DOHH2 (cell line): ENCODE measurements around the gene PPP1R14C.

Source experiments
- H3F3A ChIP-seq: fragments of 200-600 bp; sonication (generic), shearing (Covaris generic); 2 replicates; pipeline ENCODE4 v1.6.0; 2016; ENCODE audit warnings: antibody characterized with exemption, mild to moderate bottlenecking; ENCODE audit not compliant: control insufficient read depth, insufficient read depth
- H3K27ac ChIP-seq: fragments of 200-600 bp; sonication (generic); 2 replicates; pipeline ENCODE4 v1.5.1; 2014; ENCODE audit warnings: low read depth, mild to moderate bottlenecking, low read length, moderate library complexity
- H3K27me3 ChIP-seq: fragments of 200-600 bp; sonication (generic); 2 replicates; pipeline ENCODE4 v1.6.1; 2014; ENCODE audit warnings: mild to moderate bottlenecking, low read length, mixed read lengths; ENCODE audit not compliant: control insufficient read depth
- H3K36me3 ChIP-seq: fragments of 200-600 bp; sonication (generic); 2 replicates; pipeline ENCODE4 v1.6.1; 2014; ENCODE audit warnings: mild to moderate bottlenecking, low read length, moderate library complexity, mixed read lengths; ENCODE audit not compliant: control insufficient read depth
- H3K4me1 ChIP-seq: fragments of 200-600 bp; sonication (generic); 2 replicates; pipeline ENCODE4 v1.6.1; 2014; ENCODE audit warnings: mild to moderate bottlenecking, low read length, mixed read lengths; ENCODE audit not compliant: control insufficient read depth
- H3K4me2 ChIP-seq: fragments of 200-600 bp; sonication (generic); 2 replicates; pipeline ENCODE4 v1.6.0; 2014; ENCODE audit warnings: mild to moderate bottlenecking, low read length, moderate library complexity
- H3K4me3 ChIP-seq: fragments of 200-600 bp; sonication (generic); 2 replicates; pipeline ENCODE4 v1.5.1; 2014; ENCODE audit warnings: mild to moderate bottlenecking, low read length, mixed read lengths
- H3K79me2 ChIP-seq: fragments of 200-600 bp; sonication (generic); 2 replicates; pipeline ENCODE4 v1.6.1; 2014; ENCODE audit warnings: mild to moderate bottlenecking, low read length, mixed read lengths; ENCODE audit not compliant: control insufficient read depth
- H3K9me2 ChIP-seq: fragments of 200-600 bp; sonication (generic); replicated peaks from 2 replicates; pipeline ENCODE4 v1.6.1; 2014; ENCODE audit warnings: mild to moderate bottlenecking, low read length, mixed read lengths; ENCODE audit not compliant: control insufficient read depth
- H3K9me3 ChIP-seq: fragments of 200-600 bp; sonication (generic); 2 replicates; pipeline ENCODE4 v1.6.1; 2014; ENCODE audit warnings: antibody characterized with exemption, low read length, mixed read lengths; ENCODE audit not compliant: control insufficient read depth, insufficient read depth
- H4K20me1 ChIP-seq: fragments of 200-600 bp; sonication (generic); 2 replicates; pipeline ENCODE4 v1.6.0; 2014; ENCODE audit warnings: low read depth, mild to moderate bottlenecking, antibody characterized with exemption, low read length, moderate library complexity; ENCODE audit not compliant: control insufficient read depth, insufficient read depth
- CTCF ChIP-seq: fragments of 200-600 bp; sonication (generic); IDR thresholded peaks from one replicate; pipeline ENCODE4 v1.5.1; 2014; ENCODE audit warnings: antibody characterized with exemption, mild to moderate bottlenecking, low read depth, low read length; ENCODE audit not compliant: poor library complexity, severe bottlenecking
- EZH2phosphoT487 ChIP-seq: fragments of 200-600 bp; sonication (generic); IDR thresholded peaks from 2 replicates; pipeline ENCODE4 v1.6.1; 2017; ENCODE audit warnings: borderline replicate concordance, mild to moderate bottlenecking, antibody characterized with exemption, low read length, moderate library complexity, mixed read lengths

Gene PPP1R14C

GRCh38 chr6:150099546-150099945 is 43.3 kb upstream of the PPP1R14C start:
- Histone ChIP-seq H3K79me2 (no peaks in the 10 kb centered on the region), H3F3A (no peaks in the 10 kb centered on the region), H3K4me2 (no peak overlapping the region), H3K9me2 (no peaks in the 10 kb centered on the region), H4K20me1 (no peaks in the 10 kb centered on the region), H3K36me3 (no peaks in the 10 kb centered on the region), H3K4me3 (no peak overlapping the region), H3K27me3 (peaks cover 12% of the 10 kb centered on the region; the same call in 1 of the 2 replicates), H3K27ac (no peak overlapping the region), H3K9me3 (no peaks in the 10 kb centered on the region), H3K4me1 (peaks cover 5% of the 10 kb centered on the region)
- TF ChIP-seq CTCF, result no peak
- no peak for TF ChIP-seq EZH2phosphoT487

GRCh38 chr6:150099953-150100352 is 42.9 kb upstream of the PPP1R14C start:
- Histone ChIP-seq H3K9me3 (no peaks in the 10 kb centered on the region), H3K4me1 (peaks cover 5% of the 10 kb centered on the region), H3K9me2 (no peaks in the 10 kb centered on the region), H3F3A (no peaks in the 10 kb centered on the region), H3K27me3 (peaks cover 10% of the 10 kb centered on the region; the same call in 1 of the 2 replicates), H3K4me3 (no peak overlapping the region), H3K4me2 (no peak overlapping the region), H3K79me2 (no peaks in the 10 kb centered on the region), H4K20me1 (no peaks in the 10 kb centered on the region), H3K36me3 (no peaks in the 10 kb centered on the region), H3K27ac (no peak overlapping the region)
- TF ChIP-seq CTCF, result no peak
- no peak for TF ChIP-seq EZH2phosphoT487

GRCh38 chr6:150100745-150101144 is 42.1 kb upstream of the PPP1R14C start:
- no peak overlapping the region for H3K4me2 ChIP-seq
- no peaks in the 10 kb centered on the region for H3K36me3 ChIP-seq
- H3F3A ChIP-seq, result no peaks in the 10 kb centered on the region
- no peaks in the 10 kb centered on the region for H4K20me1 ChIP-seq
- H3K27ac ChIP-seq, result no peak overlapping the region
- no peaks in the 10 kb centered on the region for H3K9me2 ChIP-seq
- H3K27me3 ChIP-seq, result 0 out of 2 replicates have a peak, but pooled peaks cover 2% of the 10 kb centered on the region
- TF ChIP-seq CTCF (no peak), EZH2phosphoT487 (no peak)
- H3K4me1 ChIP-seq, result peaks cover 5% of the 10 kb centered on the region
- H3K4me3 ChIP-seq, result no peak overlapping the region
- H3K9me3 ChIP-seq, result no peaks in the 10 kb centered on the region
- H3K79me2 ChIP-seq, result no peaks in the 10 kb centered on the region

GRCh38 chr6:150102750-150103270 is 40.0 kb upstream of the PPP1R14C start:
- Histone ChIP-seq H3F3A (no peaks in the 10 kb centered on the region), H3K9me2 (no peaks in the 10 kb centered on the region), H3K79me2 (no peaks in the 10 kb centered on the region), H3K4me2 (no peak overlapping the region), H3K9me3 (no peaks in the 10 kb centered on the region), H3K4me3 (no peak overlapping the region), H3K4me1 (peaks cover 5% of the 10 kb centered on the region), H3K27me3 (0 out of 2 replicates have a peak, but pooled peaks cover 2% of the 10 kb centered on the region), H4K20me1 (no peaks in the 10 kb centered on the region), H3K27ac (no peak overlapping the region), H3K36me3 (no peaks in the 10 kb centered on the region)
- TF ChIP-seq CTCF (no peak), EZH2phosphoT487 (no peak)
